ENCODE results near the gene FBXL7.
A peak's percentile ranks its signal among the peaks of the same experiment; 100 is the strongest.

FBXL7 gene

DNA sequence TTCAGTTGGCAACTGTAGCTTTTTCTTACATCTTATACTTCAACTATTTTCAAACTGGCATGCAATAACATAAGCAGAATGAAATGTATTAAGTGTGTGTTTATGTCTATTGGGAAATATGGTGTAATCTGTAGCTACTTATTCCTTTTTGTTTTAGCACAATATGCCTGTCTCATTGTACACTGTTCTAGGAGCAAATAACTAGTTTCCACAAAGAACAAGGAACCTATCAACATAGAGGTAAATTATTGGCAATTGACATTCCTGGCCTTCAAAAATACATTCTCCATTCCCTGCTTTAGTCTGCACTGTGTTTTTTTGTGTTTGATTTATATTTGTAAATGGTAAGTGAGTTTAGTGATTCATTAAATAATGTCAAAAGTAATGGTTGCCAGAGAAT, 75.7 kb downstream of the FBXL7 start:
- DNase-seq, result no peak

DNA sequence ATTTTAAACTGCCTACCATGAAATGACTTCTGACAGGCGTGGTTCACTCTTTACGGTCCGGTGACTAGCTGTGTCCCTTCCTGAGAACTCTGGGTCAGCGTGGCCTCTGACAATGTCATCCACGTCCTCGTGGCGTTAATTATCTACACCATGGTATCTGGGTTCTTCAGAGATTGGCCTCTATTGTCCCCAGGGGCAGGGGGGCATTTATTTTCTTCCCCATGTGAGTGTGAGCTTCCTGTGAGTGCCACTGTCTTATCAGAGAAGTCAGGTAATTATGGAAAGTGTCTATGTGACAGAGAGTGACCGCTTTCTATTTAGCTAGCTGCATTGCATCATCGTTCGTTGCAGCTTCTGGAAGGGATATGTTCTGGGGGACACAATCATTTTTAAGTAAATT, 77.2 kb downstream of the FBXL7 start:
- DNase-seq, result no peak

DNA sequence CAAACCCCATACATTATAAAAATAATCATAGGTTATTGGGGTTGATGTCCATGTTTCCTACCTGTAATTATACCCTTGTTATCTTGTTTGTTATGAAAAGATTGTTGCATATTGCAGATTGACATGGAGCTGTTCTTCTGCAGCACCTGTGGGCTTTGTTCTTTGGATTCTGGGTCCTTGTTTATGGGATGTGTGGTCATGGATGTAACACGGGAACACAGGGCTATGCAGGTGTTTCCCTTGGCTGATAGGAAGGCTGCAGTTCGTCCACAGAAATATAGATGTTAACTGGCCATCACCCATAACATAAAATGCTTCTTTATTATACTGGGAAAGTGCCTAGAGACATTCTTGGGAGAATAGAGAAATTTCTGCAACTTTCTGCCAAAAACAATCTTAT, 77.9 kb downstream of the FBXL7 start:
- no peak for DNase-seq

DNA sequence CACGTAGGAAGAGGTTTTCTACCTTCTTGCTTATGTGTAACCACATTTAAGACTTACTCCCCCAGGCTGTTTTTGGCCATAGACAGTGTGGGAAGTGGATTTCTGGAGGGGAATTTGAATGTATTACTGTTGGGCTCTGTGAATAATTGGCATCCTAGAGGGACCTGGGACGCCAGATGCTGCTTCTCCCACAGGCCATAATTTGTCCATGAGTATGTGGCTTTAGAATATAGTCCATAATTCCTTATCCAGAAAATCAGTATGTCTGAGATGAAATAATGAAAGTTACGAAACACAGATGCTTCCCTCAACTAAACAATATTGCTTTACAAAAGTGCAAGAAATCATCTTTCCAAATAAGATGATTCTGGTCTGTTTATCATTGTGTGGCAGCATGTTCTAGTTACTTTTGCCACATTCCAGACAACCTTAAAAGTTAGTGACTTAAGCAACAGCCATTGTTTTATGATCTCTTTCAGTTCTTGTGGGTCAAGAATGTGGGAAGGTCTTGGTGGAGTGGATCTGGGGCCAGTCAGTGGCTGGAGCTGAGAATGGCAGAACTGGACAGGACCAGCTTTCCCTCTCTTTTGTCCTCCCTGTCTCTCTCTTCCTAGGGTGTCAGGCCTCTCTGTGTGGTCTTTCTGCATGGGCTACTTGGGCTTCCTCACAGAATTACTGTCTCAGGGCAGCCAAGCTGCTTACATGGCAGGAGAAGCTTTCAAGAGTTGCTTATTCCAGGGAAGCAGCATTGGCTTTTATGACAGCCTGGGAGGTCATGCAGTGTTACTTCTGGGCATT, 79.4 kb downstream of the FBXL7 start:
- no peak for DNase-seq

DNA sequence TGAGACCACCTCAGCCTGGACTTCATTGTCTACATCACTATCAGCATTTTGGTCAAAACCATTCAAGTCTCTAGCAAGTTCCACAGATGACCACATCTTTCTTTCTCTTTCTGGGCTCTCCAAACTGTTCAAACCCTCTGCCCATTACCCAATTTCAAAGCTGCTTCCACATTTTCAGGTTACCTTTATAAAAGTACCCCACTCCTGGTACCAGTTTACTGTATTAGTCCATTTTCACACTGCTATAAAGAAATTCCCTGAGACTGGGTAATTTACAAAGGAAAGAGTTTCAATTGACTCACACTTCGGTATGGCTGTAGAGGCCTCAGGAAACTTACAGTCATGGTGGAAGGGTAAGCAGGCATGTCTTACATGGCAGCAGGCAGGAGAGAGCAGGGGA, 84.5 kb downstream of the FBXL7 start:
- no peak for DNase-seq

DNA sequence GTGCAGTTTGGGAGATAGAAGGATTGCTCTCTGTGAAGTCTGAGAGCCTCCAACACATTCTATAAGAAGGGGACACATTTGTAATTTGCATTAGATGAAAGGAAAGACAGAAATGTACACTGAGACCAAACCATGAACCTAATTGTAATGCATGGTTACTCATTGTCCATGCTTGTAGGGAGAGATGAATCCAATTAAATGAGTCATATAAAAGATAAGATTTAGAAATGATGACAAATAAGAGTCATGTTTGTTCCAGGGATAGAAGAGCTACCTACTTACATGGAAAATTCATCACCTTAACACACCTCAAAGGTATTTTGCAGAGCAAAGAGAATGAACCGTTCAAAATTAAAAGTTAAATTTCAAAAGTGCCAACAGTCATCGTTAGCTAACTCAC, 85.1 kb downstream of the FBXL7 start:
- no peak for DNase-seq

DNA sequence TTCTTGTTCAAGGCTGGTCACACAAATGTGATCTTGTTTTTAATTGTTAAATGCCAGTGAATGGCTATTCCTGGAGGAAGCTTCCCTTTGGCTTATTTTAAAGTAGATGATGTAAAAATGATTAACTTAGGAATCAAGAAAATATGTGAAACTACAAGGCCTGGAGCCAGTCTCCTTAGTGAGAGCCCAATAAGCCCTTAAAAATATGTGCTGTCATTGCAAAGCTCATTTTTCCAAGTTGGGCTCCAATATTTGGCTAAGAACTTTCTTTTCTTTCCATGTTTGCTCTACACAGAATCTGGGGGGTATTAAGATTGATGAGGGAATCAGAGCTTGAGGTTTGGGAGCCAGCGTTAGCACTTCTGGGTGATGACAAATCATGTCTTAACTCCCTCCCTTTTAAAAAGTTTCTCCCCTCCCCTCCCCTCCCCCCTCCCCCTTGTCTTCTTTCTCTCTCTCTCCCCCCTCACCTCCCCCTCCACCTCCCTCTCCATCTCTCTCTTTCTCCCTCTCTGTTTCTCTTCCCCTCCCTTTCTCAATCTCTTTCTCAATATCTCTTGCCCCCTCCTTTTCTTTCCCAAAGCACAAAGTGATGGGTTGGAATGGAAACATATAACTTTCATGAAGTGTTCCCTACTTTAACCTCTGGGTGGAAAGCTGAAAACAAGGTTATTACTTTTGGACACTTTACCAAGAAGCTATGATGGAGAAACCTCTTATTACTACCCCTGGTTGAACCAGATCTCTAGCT, 86.0 kb downstream of the FBXL7 start:
- DNase-seq, result no peak

DNA sequence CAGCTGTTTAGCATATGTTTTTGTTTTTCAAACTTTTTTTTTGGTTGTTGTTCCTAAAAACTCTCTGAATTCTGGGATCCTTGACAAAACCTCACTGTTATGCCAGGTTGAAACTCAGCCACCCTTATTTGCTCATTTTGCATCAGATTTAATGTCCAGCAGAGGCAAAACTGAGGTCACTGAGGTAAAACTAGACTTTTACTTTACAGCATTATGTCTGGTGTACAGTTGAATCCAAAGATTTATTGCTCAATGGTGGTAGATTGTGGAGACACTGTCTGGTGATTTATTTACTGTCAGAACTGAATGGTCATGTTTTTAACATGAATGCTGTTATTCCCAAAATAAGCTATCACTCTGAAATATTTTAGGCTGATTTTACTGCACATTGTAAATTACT, 87.9 kb downstream of the FBXL7 start:
- DNase-seq, result no peak

DNA sequence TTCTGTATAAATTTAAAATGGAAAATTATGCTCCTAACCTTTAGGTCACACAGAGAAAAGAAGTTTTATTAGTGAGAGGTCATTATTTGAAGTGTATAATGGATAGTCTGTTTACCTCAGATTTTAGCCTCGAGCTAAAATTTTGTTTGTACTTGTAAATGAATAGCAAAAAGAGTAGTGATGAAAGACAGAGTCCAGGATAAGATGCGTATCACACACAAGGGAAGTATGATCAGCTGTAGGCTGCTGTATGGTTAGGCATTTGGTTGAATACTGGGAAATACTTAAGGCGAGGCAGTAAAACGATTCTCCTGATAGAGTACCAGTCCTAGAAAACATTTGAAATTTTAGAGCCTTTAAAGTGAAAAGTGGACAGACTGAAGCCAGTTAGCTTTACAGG, 92.7 kb downstream of the FBXL7 start:
- no peak for DNase-seq

DNA sequence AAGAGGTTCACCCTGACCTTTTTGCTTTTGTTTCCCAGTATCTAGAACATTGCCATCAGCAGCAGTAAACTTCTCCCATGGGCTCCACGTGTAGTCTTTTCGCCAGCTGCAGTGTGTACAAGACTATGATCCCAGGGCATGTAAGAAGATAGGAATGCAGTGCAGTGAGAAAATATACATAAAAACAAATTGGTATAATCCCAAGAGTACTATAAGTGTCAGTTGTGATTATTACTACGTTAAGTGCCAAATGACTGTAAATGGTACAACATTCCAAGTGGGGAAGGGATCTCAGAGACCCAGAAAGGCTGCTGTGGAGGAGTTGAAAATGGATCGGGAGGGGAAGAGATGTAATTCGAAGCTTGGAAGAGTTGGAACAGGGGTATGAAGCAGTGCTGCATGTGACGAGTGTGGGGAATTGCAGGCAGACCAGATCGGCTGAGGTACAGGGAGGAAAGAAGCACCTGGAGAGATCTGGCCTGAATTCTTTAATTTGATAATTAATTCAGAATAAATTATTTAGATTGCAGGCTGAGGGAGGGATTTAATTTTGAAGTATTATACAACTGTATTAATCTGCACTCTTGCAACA, 95.1 kb downstream of the FBXL7 start:
- DNase-seq, result no peak

DNA sequence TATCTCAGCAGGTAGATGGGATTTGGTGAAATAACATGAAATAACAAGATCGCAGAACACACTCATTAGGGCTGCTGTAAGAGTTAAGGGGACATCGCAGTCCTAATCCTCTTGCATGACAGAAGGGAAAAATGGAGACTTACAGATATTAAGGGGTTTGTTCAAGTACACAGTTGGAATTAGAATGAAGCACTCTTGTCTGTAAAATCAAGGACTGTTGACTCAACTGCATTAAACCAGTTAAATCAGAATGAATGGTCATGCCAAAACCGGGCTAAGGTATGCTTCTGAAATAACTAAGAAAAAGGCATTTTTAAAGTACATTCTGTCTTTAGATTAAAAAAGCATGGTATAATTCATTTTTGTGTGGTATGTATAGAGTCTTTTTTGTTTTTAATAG, 95.9 kb downstream of the FBXL7 start:
- no peak for DNase-seq

DNA sequence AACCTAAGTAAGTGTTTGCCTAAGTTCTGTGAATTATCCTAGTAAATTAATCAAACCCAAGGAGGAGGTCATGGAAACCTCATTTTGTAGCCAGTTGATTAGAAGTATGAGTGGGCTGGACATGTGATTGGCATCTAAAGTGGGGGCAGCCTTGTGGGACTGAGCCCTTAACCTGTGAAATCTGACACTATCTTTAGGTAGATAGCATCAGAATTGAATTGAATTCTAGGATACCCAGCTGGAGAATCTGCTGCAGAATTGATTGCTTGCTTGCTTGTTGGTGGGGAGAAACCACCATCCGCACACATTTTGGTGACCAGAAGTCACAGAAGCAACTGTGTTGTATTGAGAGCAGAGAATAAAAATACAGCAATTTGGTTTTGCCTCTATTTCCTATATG, 97.0 kb downstream of the FBXL7 start:
- DNase-seq, result no peak

DNA sequence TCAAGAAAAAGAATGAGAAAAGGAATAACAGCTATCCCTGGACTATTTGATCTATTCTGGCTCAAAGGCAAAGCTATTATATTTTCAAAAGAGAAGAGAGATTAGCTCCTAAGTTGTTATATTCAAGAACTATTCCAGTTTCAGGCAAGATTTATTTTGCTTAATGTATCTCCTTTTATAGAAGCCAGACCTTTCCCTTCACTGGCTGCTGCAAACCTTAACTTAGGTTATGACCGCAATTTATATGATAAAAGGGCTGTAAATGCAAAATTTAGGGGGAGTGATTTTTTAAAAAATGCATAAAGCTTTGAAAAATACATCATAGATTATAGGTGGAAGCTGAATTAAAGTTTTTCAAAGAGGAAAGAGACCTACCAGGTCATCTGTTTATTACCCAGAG, 97.8 kb downstream of the FBXL7 start:
- no peak for DNase-seq

DNA sequence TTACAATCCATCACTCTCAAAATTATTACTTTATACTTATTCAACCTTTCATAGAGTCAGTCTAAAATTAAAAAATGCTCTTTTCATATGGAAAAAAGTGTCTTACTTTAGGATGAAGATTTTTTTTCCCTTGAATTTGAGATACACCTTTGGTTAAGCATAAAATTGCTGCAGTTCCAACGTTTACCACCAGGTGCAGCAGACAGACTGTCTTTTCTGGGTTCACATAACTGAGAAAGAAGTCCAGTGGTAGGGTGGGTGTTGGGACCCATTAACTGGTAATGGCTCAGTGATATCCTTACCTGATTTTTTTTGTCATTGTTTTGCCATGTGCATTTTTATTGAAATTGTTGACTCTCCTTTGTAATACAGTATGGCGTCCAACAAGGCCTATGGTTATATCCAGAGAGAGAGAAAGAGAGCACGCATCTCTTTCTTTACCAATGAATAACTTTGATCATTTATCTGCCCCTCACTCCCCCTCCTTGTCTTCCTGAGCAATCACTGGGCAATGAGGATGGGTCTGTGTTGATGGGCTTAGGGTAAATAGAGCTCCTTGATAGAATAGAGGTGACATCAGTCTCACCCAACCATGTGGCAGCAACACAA, 98.4 kb downstream of the FBXL7 start:
- DNase-seq, result no peak

DNA sequence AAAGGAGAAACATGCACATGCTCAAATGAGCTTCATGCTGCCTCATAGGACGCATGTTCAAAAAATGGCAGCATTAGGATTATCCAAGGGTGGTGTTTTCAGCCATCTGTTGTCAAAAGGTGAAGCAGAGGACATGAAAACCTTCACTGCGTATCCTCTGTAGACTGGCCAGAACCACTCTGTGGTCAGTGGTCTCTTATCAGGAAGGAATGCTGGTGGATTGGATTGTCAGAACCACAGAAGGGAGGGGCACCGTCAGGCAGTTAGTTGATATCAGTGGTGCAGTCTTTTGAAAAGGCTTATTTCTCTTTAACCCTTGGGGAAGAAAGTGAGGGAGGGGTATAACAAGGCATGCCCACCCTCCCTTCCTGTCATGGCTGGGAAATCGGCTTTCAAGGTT, 100.1 kb downstream of the FBXL7 start:
- DNase-seq, result no peak

DNA sequence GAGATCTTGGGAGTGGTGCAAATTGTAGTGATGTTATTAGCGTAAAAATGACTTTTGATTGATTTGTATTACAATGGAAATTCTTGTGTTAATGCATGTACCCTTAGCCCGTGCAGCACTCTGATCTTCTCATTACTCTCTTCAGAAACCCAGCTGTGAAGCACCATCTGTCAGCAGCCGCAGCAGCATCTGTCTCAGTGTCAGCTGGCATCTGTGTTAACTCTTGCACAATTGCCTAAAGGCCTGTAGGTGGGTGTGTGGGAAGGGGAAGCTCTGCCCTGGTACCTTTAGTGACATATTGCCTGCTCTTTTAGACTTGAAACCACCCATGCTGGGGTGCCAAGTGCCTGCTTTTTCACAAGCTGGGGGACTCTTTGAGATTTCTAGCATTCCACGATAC, 101.3 kb downstream of the FBXL7 start:
- peak in 3 of 56 donors; percentile 4 to 12 (median 5) for DNase-seq

DNA sequence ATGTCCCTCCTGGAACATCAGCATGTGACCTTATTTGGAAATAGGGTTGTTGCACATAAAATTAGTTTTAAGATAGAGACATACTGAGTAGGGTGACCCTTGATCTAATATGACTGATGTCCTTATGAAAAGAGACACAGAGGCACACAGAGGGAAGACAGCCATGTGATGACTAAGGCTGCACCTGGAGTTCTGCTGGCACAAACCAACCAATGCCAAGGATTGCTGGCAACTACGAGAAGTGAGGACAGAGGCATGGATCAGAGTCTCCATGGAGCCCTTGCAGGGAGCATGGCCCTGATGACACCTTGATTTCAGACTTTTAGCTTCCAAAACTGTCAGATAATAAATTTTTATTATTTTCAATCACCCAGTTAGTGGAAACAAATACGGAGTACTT, 101.9 kb downstream of the FBXL7 start:
- DNase-seq, result peak in 3 of 56 donors; percentile 2 to 8 (median 3)

DNA sequence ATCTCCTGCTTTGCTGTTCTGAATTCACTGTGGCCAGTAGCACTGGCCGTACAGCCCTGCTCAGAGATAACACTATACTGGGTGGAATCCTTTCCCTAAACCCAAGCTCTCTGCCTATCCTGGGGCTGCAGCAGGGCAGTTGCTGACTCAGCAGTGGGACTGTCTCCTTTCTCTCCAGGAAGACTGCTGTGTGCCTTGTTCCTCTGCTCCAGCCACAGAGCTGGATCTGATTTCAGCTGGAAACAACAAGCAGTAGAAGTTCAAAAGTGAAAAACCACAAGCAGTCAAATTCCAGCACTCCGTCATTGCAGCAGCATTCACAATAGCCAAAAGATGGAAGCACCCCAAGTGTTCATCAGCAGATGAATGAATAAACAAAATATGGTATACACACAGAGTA, 105.0 kb downstream of the FBXL7 start:
- no peak for DNase-seq

DNA sequence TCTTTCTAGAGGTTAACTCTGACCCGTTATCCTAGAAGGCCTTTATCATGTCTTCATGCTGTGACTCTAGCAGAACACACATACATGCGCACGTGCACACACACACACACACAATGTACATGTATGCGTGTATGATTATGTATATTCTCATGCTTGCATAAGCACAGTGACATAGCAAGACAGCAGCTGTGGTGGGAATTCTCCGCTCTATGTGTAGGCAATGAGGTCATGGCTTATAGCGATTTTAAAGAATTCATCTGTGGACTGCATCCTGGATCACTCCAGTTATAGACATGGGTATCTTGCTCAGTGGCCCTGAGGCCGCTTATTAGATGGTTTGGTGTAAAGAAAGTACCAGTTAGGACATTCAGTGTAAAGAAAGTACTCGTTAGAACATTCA, 106.2 kb downstream of the FBXL7 start:
- DNase-seq, result no peak

DNA sequence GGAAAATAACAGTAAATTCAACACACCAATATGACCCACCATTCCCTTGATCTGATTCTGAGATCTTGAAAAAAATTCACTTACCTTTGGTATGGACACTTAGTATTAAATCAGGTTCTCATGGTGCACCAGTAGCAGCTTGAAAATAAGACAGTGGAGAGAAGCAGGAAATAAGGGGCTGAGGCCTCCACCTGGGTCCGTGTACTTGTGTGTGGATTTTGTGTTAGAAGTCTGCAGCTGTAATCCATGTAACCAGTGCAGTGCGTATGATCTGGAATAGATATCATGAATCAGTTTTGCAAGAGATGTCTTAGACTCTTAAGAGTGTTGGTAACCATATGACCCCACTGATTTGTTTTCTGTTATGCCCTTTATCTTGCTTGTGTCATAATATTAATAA, 107.1 kb downstream of the FBXL7 start:
- no peak for DNase-seq

DNA sequence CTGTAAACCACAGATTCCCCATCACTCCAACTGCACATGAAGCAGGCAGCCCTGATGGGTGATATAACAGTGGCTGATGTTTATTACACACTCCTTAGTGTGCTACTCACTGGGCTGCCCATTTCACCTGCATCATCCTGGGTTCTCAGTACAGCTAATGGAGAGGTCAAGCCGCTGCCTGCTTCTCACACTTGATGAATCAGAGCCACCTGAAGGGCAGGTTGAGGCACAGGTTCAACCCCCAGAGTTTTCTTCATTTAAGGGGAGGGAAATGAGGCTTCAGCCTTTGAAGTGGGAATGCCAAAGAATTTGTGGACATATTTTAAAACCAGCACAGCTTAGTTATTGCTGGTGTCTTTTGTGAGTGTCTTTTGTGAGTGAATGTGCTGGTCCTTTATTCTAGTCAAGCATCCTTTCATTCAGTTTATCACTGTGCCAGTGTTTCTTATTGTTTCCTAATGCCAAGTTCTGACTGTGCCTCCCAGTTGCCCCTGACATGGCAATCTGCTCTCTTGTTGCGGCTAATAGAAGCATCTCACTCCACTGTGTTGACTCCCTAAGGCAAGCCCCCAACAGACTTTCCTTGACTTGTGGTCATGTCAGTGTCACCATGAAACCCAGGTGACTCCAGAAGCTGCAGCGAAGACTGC, 109.2 kb downstream of the FBXL7 start:
- peak in 3 of 56 donors; percentile 5 to 9 (median 8) for DNase-seq

DNA sequence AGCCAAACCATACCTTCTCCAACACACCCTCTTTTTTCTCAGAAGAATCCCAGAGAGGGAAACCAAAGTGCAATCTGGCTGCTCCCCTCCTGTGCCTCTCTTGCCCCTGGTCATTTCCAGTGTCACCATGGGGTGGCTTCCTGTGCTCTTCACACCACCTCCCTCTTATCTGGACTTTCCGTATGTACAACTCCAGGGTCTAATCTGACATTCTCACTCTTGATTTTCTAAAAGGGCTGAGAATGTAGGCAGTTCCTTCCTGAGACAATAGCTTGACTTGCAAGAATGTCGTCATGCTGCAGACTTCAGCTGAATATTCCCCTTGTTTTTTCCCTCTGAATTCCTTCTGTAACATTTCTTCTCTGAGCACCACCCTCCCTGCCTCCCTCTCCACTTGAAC, 110.2 kb downstream of the FBXL7 start:
- no peak for DNase-seq

Data from amygdala (tissue), 56 donors.